Globus pallidus (tissue), 1 donor: ENCODE data around the gene EGLN2.
"Not testable (repeated sequence)": the region's sequence is repeated elsewhere in the genome, so short reads cannot be mapped to it uniquely, and the experiment has no call there.

Experiments used
- DNase-seq: peaks from one replicate; pipeline ENCODE4 v3.0.0-alpha.2; 2015; ENCODE audit warnings: low spot score

Gene EGLN2

DNA sequence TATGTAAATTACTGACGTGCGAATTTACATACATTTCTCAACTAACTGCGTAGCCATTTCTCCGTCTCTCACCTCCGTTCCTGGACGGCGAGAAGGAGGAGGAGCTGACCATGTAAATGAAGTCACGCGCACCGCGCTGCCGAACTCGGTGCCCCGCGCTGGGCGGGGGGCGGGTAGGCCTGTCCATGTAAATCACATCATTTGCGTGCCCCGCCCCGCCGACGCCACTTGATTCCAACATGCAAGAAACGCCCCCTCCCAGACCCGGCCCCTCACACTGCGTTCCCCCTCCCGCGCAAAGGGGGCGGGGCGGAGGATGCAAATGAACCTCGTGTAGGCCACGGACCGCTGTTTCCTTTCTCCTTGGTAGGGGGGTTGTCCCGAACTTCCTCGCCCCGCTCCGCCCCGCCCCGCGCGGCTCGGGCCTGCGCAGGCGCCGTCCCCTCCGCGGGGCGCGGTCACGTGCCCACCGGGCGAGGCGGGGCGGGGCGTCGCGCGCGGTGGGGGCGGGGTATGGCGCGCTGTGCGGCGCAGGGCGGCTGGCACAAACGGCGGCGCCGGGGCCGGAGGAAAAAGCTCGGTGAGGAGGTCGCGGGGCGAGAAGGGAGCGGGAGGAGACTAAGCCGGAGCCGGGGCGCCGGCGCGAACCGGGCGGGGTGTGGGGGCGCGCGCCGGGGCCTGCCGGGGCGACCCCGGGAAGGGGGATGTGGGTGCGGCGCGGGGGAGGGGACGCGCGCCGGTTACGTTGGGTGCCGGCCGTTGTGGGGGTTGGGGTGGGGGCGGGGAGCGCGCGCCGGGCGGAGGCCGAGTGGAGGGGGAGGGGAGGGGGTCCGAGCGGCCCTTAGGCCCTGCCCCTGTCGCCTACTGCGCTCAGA, at the start of gene EGLN2:
Gene EGLN2, plus strand, starts transcription at position 509 of the 875 bp plus-strand sequence. CDS start 1,382 bp downstream, outside the sequence.
- DNase-seq = peak; percentile 100

- DNase-seq = peak; percentile 100
Measured at GRCh38 chr19:40750058-40750873, 48.7 kb upstream of the EGLN2 start, which contains the start of gene ACTMAP. TSS of gene ACTMAP (minus strand) at chr19:40750477. CDS start at chr19:40749803, 674 bp downstream.

- peak; percentile 98 for DNase-seq
Measured at GRCh38 chr19:40750874-40751537, 48.0 kb upstream of the EGLN2 start, which contains the start of gene SNRPA. TSS of gene SNRPA (plus strand) at chr19:40751203. CDS start at chr19:40751409, 206 bp downstream.

DNA sequence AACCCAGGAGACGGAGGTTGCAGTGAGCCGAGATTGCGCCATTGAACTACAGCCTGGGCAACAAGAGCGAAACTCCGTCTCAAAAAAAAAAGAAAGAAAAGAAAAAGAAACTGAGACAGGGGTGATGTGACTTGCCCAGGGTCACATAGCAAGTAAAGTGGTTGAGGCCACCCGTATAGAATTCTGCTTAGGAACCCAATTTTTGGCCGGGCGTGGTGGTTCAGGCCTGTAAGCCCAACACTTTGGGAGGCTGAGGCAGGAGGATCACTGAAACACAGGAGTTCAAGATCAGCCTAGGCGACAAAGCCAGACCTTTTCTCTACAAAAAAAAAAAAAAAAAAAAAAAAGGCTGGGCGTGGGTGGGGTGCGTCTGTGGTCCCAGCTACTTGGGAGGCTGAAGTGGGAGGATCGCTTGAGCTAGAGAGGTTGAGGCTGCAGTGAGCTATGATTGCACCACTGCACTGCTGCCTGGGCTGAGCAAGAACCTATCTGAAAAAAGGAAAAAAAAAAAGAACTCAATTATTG, 46.7 kb upstream of the EGLN2 start:
- DNase-seq = no peak

DNA sequence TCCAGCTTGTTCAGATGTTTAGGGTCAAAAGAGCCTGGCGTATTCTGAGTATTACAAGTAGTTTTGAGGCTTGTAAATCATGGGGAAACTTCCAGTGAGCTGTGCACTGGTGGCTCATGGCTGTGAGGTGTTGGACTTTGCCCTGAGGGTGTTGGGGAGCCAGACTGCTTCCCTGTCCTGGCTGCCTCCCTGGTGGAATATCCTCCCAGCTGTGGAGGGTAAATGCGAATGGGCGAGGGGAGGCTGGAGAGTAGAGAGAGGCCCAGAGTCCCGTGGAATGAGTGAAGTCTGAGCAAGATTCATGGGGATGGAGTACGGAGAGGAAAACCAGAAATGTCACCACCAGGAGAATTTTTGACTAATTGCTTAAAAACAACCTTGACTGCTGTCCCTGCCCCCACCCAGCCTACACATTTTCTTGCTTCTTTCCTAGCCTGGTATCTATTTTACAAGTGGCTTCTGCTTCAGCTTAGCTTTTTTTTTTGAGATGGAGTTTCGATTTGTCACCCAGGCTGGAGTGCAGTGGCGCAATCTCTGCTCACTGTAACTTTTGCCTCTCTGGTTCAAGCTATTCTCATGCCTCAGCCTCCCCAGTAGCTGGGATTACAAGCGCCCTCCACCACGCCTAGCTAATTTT, 44.3 kb upstream of the EGLN2 start:
- DNase-seq = no peak

GRCh38 chr19:40755248-40755624, 43.8 kb upstream of the EGLN2 start:
- DNase-seq = no peak

- DNase-seq = no peak
Measured at GRCh38 chr19:40755791-40756190, 43.2 kb upstream of the EGLN2 start.

DNA sequence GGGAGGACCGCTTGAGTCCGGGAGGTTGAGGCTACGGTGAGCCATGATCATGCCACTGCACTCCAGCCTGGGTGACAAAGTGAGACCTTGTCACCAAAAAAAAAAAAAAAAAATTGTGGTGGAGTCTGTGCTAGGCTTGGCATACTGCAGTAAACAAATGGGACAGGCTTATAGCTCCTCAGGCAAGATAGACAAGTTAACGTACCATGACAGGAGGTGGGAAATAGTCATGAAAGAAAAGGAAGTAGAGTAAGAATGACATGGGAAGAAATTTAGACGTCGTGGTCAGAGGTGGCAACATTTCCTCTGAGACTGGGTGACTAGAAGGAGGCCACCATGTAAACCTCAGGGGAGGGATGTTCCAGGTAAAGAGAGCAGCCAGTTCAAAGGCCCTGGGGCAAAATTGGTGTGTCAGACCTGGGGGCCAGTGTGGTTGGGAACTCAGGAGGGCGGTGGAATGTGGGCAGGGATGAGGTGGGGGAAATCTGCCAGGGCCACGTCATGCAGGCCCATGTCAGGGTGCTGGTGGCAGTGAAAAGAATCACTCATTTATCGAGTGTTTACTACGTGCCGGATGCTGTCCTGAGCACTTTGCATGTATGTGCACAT, 42.4 kb upstream of the EGLN2 start:
- no peak for DNase-seq

- DNase-seq = no peak
Measured at GRCh38 chr19:40758491-40758890, 40.5 kb upstream of the EGLN2 start.

GRCh38 chr19:40759352-40759751, 39.6 kb upstream of the EGLN2 start:
- no peak for DNase-seq

DNA sequence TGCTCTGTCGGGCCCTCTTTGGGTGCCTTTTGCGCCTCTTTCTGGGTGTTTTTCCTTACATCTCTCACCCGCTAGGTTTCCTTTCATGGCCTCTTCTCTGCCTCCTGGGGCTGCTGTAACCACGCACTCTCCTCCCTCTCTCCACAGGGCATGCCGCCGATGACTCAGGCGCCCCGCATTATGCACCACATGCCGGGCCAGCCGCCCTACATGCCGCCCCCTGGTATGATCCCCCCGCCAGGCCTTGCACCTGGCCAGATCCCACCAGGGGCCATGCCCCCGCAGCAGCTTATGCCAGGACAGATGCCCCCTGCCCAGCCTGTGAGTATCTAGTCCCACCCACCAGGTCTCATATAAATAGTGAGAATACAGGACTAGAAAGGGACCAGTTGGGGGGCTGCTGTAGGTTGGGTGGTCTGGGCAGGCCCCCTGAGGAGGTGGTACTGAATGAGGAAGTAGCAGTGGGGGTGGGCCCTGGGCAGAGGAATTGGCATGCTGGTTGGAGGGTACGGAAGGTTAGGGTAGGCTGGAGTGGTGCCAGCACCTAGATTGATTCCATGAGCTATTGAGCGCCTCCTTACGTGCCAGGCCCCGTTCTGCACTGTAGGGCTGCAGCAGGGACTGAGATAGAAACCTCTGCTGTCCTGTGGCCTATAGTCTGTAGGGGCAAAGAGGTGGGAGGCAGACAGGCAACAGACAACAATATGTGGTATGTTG, 36.1 kb upstream of the EGLN2 start:
- DNase-seq = no peak

DNA sequence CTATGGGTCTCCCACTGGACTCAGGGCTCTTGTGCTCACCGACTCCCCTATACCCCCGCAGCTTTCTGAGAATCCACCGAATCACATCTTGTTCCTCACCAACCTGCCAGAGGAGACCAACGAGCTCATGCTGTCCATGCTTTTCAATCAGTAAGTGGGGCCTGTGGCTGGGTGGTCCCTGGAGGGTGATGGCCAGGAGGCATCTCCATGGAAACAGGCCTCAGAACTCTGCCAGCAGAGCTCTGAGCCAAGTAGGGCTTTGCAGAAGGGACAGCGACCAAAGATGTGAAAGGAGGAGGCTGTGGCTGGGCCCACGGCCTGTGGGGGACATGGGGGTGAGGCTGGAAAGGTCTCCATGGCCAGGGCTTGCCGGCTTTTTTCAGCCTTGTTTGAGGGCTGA, 35.5 kb upstream of the EGLN2 start:
- DNase-seq = no peak

- no peak for DNase-seq
Measured at GRCh38 chr19:40763963-40764362, 35.0 kb upstream of the EGLN2 start.

DNA sequence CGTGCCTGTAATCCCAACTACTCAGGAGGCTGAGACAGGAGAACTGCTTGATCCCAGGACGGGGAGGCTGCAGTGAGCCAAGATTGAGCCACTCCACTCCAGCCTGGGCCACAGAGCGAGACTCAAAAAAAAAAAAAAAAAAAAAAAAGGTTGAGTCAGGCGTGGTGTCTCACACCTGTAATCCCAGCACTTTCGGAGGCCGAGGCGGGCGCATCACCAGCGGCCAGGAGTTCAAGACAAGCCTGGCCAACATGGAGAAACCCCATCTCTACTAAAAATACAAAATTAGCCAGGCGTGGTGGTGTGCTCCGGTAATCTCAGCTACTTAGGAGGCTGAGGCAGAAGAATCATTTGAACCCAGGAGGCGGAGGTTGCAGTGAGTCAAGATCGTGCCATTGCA, 32.6 kb upstream of the EGLN2 start:
- not testable (repeated sequence) for DNase-seq

- no peak for DNase-seq
Measured at GRCh38 chr19:40768869-40769268, 30.1 kb upstream of the EGLN2 start.

DNA sequence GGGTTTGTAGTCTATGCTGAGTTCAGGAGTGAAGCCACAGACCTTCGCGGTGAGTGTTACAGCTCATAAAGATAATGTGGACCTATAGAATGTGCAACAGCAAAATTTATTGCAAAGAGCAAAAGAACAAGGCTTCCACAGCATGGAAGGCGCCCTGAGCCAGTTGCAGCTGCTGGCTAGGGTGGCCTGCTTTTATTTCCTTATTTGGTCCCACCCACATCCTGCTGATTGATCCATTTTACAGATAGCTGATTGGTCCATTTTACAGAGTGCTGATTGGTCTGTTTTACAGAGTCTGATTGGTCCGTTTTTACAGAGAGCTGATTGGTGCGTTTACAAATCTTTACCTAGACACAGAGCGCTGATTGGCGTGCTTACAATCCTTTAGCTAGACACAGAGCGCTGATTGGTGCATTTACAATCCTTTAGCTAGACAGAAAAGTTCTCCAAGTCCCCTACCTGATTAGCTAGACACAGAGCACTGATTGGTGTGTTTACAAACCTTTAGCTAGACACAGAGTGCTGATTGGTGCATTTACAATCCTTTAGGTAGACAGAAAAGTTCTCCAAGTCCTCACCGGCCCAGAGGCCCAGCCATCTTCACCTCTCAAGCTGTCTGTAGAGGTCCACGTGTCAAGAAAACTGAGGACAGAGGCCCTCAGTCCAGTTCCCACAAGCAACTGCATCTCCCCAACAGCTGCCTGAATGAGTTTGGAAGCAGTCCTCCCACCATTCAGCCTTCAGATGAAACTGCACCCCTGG, 27.7 kb upstream of the EGLN2 start:
- not testable (repeated sequence) for DNase-seq

GRCh38 chr19:40774916-40775631, 23.9 kb upstream of the EGLN2 start, which contains the start of gene MIA:
TSS of gene MIA (plus strand) at chr19:40775521. CDS start at chr19:40775543, 22 bp downstream.
- no peak for DNase-seq

DNA sequence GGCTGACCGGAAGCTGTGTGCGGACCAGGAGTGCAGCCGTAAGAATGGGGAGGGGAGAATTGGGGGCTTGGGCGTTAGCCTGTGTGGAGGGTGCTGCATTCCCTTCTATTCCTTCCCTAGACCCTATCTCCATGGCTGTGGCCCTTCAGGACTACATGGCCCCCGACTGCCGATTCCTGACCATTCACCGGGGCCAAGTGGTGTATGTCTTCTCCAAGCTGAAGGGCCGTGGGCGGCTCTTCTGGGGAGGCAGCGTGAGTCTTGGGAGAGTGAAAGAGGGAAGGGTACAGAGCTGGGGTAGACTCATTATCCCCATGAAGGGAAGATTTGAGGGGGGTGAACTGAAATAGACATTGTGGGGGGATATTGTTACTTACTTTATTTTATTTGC, 23.4 kb upstream of the EGLN2 start:
- DNase-seq = no peak

GRCh38 chr19:40776364-40776763, 22.6 kb upstream of the EGLN2 start:
- no peak for DNase-seq
